Measurements from ENCODE around the gene ZDHHC21.

DNA sequence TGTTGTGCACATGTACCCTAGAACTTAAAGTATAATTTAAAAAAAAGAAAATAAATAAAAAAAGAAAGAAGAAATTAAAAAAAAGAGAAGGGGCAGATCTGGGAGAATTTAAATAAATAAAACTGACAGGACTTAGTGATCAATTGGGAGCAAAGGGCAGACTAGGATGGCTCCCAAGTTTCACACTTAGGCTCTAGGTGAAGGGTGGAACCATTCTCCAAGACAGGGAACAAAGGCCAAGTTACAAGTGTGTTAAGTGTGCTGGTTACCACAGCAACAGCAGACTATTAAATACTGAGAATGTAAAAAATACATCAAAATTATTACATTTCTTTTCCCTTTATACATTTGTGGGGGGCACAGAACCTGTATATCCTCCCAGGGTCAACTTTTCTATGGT, 7.1 kb downstream of the ZDHHC21 start:
- TF ChIP-seq, protein P1, sequence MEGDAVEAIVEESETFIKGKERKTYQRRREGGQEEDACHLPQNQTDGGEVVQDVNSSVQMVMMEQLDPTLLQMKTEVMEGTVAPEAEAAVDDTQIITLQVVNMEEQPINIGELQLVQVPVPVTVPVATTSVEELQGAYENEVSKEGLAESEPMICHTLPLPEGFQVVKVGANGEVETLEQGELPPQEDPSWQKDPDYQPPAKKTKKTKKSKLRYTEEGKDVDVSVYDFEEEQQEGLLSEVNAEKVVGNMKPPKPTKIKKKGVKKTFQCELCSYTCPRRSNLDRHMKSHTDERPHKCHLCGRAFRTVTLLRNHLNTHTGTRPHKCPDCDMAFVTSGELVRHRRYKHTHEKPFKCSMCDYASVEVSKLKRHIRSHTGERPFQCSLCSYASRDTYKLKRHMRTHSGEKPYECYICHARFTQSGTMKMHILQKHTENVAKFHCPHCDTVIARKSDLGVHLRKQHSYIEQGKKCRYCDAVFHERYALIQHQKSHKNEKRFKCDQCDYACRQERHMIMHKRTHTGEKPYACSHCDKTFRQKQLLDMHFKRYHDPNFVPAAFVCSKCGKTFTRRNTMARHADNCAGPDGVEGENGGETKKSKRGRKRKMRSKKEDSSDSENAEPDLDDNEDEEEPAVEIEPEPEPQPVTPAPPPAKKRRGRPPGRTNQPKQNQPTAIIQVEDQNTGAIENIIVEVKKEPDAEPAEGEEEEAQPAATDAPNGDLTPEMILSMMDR (IDR thresholded peaks at IDR 0.05; ENCODE audit: insufficient read depth, low read length, poor library complexity, severe bottlenecking) = no peak
- no peak for TF ChIP-seq EZH2phosphoT487 (conservative IDR thresholded peaks at IDR 0.05; ENCODE audit: low read length)
